DMS53 treated with DMSO at 0.1 percent for 48 hours (cell line): ENCODE measurements around the gene ASPG.

ENCODE experiments used
- DNase-seq: peaks from one replicate; lab custom pipeline; 2025; ENCODE audit not compliant: unreplicated experiment; lab: John Stamatoyannopoulos, UW

ASPG gene

DNA sequence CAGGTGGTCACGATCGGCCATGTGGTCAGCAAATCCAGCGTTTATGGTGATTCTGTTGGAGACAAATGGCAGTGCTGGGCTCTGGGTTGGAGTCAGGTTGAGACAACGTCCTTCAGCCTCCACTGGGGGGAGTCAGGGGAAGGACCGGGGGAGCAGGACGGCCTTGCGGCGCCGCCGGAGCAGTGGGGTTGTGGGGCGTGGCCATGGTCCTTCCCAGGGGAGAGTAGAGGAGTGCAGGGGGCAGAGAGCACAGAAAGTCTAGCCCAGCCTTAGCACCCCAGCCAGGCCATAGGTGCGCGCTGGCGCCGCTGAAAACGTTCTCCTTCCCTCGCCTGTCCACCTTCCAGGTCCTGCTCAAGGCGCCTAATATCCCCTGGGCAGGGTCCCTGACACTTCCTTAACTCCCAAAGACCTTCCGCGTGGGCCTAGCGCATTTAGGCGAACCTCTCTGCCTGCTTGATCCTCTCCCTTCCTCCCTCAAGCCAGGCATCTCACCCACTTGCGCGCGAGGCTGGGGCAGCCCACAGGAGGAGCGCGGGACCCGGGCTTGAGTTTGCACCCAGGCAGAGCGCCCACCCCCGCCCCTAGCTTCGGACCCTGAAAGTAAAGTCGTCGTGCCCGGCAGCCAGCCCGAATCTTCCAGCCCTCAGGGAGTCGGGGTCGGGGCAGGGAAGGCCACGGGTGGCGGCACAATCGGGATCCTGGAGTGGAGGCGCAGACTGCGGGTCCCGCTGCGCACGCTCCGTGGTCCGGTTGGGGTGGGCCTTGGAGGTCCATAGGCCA lies 49.8 kb downstream of the ASPG start:
- DNase-seq: no peak

DNA sequence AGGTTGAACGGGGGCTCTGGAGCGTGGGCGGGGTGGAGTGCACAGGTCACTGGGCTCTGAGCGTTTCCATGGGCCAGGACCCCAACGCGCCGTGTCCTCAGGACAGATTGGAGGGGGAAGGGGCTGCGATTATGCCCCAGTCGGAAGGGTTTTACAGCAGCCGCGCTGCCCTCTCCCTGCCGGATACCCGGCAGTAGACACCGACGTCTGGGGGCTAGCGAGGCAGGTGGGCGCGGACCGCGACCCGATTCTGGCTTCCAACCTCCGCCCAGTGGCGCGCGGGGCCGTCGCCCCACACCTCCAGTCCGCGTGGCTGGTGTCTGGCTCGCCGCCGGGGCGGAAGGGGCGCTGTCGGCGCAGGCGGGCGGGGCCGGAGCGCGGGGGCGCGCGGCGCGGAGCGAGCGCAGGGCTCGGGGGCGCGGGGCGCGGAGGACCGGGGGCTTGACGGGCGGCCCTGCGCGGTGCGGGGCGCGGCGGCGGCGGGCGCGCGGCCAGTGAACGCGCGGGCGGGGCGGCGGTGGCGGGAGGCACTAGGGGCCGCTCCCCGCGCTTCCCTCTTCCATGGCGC lies 50.5 kb downstream of the ASPG start:
- DNase-seq: no peak

DNA sequence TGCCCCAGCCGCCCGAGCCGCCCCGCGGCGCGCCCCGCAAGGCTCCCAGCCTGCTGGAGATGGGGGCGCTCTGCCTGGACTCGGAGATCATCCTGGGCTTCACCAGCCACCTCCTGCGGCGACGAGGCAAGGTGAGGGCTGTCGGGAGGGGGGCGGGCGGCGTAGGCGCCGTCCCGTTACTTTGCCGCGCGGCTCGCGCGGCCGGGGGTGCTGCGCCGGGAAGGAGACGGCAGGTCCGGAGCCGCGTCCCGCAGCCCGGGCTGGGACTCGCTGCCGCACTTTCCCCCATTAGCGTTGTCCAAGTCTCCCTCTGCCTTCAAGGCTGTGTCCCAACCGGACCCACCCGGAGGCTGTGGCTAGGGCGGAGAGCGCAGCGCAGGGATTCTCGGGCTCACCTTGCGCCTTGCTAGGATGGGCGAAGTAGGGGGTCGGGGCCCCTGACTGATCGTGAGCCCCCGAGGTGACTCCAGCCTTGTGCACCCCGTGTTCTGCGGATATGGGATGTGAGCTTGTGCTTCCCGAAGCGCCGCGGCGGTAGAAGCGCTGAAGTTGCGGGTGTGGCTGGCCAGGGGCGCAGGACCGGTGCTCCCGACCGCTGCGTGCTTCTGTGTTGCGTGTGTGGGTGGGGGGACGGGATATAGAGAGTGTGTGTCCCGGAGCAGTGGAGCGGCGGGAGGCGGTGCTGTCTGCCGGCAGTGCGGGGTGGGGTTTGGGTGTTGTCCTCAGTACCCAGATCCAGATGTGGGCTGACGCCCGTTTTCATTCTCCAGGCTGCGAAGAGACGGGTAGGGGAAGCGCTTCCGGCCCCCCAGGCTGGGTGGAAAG lies 51.2 kb downstream of the ASPG start:
- DNase-seq: no peak

- no peak for DNase-seq
Observed at GRCh38 chr14:104137297-104138097, 52.0 kb downstream of the ASPG start.

DNA sequence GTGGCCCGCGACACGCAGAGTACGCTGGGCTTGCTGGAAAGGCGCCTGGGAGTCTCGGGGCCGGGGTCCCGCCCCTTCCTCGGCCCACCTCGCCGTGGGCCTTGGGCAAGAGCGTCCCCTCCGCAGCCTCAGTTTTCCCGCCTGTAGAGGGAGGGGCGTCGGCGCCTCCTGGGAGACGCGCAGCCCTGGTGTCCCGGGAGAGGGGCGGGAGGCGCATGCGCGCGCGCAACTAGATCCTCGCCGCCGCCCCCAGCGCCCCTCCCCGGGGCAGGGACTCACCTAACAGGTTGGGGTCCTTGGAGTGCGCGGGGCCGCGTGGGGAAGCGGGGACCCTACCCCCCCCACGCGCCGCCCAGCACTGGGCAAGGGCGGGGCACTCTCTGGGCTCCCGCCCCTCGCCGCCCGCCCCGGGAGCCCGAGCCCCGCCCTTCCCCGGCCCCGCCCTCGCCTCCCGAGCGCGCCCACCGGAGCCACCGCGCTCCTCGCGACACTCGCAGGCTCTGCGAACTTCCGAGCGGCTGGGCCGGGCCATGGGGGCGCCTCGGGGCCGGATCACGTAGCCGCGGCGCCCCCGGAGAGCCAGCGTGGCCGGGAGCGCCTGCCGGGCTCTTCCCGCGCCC lies 52.7 kb downstream of the ASPG start, which contains the start of gene KIF26A:
KIF26A (plus strand) TSS at position 490 of the 620 bp plus-strand sequence. CDS start 136 bp downstream, outside the sequence.
- no peak for DNase-seq

DNA sequence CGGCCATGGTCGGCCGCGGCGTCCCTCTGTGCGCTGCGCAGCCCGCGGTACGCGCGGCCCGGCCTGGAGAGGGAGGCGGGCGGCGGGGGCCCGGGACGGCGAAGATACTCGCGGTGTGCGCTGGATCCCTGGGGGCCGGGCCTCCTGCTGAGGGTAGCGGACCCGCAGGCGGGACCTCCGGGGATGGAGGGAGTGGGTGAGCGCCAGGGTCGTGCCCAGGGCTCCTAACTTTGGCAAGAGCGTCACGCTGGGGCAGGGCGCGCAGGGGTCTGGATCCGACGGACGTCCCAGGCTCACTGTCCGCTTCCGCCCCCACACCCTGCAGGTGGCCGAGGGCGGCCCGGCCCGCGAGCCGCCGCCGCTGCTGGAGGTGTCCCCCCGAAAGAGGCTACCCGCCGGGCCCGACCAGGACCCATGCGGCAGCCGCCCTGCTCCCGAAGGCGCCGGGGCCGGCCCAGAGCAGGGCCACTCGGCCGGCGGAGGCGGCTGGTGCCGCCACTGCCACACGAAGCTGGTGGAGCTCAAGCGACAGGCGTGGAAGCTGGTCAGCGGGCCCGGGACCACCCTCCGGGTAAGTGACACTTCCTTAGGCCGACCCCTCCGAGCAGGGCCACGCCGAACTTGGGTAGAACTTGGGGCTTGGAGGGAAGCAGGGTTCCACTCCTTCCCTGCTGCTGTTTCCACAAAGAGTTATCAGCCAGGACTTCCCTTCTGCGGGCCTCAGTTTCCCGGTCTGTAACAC lies 53.4 kb downstream of the ASPG start:
- no peak for DNase-seq

DNA sequence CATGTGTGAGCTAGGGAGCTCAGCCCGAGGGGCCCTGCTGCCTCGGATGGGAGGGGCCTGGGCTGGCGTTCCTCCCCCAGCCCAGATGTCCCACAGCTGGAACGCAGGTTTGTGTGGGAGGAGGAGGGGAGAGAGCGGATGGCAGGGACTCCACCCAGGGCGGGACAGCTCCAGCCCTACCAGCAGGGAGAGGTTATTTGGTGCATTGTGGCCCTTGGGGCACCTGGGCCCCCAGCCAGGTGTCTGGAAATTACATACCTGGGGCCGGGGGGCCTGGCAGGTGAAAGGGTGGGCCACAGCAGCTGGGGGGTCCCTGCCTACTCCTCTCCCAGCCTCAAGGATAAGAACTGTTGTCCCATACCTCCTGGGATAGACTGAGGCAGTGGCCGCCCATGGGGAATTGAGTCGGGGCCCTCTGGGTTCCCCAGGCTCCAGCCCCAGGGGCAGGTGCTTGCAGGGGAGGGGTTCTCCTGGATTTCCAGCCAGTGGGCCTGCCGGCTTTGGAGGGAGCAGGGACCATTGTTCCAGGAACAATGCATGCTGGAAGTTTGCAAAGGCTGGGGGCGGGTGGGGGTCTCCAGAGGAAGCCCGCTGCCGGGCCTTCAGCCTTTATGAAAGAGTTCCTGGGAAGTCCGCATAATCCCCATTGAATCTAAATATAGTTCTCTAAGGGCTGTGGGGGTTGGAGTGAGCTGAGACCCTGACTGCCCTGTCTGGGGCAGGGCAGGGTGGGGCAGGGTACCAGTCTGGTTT lies 54.1 kb downstream of the ASPG start:
- DNase-seq: no peak

GRCh38 chr14:104140213-104140462 lies 54.6 kb downstream of the ASPG start:
- DNase-seq: no peak

GRCh38 chr14:104140463-104141331 lies 55.2 kb downstream of the ASPG start:
- DNase-seq: no peak

DNA sequence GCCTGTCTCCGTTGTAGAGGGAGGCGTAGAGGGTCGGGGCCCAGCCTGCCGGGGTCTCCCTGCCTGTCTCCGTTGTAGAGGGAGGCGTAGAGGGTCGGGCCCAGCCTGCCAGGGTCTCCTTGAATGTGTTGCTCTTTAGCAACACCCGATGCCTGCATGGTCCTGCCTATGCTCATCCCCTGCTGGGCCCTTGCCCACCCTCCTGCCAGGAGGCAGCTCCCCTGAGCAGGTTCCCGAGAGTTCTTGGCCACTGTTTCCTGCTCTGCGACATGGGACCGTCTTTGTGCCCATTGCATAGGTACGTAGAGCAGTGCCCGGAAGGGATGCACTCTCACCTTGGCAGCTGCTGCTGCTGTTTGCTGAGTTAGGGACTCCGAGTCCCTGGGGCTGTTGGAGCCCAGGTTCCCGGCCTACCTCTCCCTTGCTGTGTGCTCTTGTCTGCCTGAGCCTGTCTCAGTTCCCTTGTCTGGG lies 56.2 kb downstream of the ASPG start:
- DNase-seq: no peak

GRCh38 chr14:104142136-104142945 lies 56.8 kb downstream of the ASPG start:
- DNase-seq: no peak

GRCh38 chr14:104142946-104143470 lies 57.5 kb downstream of the ASPG start:
- DNase-seq: no peak

DNA sequence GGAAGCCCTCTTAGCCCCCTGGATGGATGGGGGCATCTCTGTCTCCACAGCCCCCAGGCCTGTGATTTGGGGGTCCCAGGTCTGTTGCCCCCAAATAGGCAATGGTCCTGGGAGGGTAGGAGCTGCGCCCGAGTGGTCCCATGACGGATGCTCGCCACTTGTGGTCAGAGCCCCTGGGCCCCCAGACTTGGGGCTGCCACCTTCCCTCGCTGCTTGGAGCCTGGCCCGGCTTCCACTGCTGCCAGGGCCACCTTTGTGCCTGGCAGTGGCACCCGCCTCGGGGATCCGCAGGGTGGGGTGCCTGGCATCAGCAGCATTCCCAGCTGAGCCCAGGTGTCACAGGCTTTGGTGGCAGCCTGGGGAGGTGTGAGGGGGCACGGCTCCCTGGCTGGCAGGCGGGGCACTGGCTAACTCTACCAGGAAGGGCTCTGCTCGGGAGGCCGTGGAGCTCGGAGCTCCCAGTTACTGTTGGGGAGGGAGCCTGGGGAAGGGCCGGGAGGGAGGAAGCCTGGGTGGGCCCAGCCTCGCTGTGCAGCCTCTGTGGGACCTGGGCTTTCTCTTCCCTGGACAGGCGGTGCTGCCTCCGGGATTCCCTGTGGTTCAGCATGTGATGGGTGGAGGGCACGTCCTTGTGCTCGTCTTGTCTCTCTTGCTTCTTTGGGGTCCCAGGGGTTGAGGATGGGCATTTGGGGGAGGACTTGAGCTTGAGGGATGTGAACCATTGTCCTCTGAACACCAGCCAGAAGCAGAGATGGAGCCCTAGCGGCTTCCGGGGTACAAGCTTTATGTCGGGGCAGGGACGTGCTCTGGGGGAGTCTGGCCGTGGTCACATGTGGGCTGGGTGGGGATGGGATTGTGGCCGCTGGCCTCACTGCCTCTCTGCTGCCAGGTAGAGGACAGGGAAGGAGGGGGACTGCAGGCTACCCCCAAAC lies 58.3 kb downstream of the ASPG start:
- no peak for DNase-seq

- DNase-seq: no peak
Observed at GRCh38 chr14:104144453-104144790, 58.9 kb downstream of the ASPG start.

GRCh38 chr14:104144911-104145825 lies 59.7 kb downstream of the ASPG start:
- no peak for DNase-seq
